HEK293 (cell line): ENCODE data around the gene BTF3L4.

Source experiments
- AEBP2 ChIP-seq: fragments of 450-650 bp; formaldehyde crosslinking; IDR thresholded peaks from 2 replicates; pipeline ENCODE4 v1.5.1; 2016; ENCODE audit warnings: missing biosample characterization, missing genetic modification characterization, borderline replicate concordance
- ATF2 ChIP-seq: fragments of 450-650 bp; formaldehyde crosslinking; IDR thresholded peaks from 2 replicates; pipeline ENCODE4 v1.5.1; 2016; ENCODE audit warnings: missing biosample characterization, missing genetic modification characterization, low read depth
- GLI2 ChIP-seq: fragments of 450-650 bp; formaldehyde crosslinking; IDR thresholded peaks from 2 replicates; pipeline ENCODE4; 2017; ENCODE audit warnings: missing biosample characterization, missing genetic modification characterization, low read depth, borderline replicate concordance
- HIC1 ChIP-seq: fragments of 450-650 bp; formaldehyde crosslinking; IDR thresholded peaks from 2 replicates; pipeline ENCODE4 v1.5.1; 2016; ENCODE audit warnings: missing biosample characterization, missing genetic modification characterization
- KLF7 ChIP-seq: fragments of 450-650 bp; formaldehyde crosslinking; IDR thresholded peaks from 2 replicates; pipeline ENCODE4 v1.5.1; 2016; ENCODE audit warnings: missing biosample characterization, missing genetic modification characterization, borderline replicate concordance
- SCRT1 ChIP-seq: fragments of 450-650 bp; formaldehyde crosslinking; IDR thresholded peaks from 2 replicates; pipeline ENCODE4 v1.5.1; 2016; ENCODE audit warnings: missing biosample characterization, missing genetic modification characterization, borderline replicate concordance
- ZBTB11 ChIP-seq: fragments of 450-650 bp; formaldehyde crosslinking; conservative IDR thresholded peaks from 2 replicates; pipeline ENCODE4 v1.5.1; 2016; ENCODE audit warnings: low read depth, missing biosample characterization, missing genetic modification characterization
- ZBTB21 ChIP-seq: fragments of 450-650 bp; formaldehyde crosslinking; IDR thresholded peaks from 2 replicates; pipeline ENCODE4 v1.5.1; 2017; ENCODE audit warnings: missing biosample characterization, missing genetic modification characterization
- ZEB2 ChIP-seq: fragments of 450-650 bp; formaldehyde crosslinking; IDR thresholded peaks from 2 replicates; pipeline ENCODE4 v1.5.1; 2016; ENCODE audit warnings: missing biosample characterization, missing genetic modification characterization
- ZFP37 ChIP-seq: fragments of 450-650 bp; formaldehyde crosslinking; IDR thresholded peaks from 2 replicates; pipeline ENCODE4 v1.5.1; 2016; ENCODE audit warnings: missing biosample characterization, missing genetic modification characterization
- ZNF16 ChIP-seq: fragments of 450-650 bp; formaldehyde crosslinking; IDR thresholded peaks from 2 replicates; pipeline ENCODE4 v1.5.1; 2016; ENCODE audit warnings: low read depth, missing biosample characterization, missing genetic modification characterization
- ZNF223 ChIP-seq: fragments of 450-650 bp; formaldehyde crosslinking; IDR thresholded peaks from 2 replicates; pipeline ENCODE4 v1.5.1; 2016; ENCODE audit warnings: missing biosample characterization, missing genetic modification characterization
- ZNF292 ChIP-seq: fragments of 450-650 bp; formaldehyde crosslinking; IDR thresholded peaks from 2 replicates; pipeline ENCODE4 v1.5.1; 2016; ENCODE audit warnings: low read depth, missing biosample characterization, missing genetic modification characterization, borderline replicate concordance
- ZNF335 ChIP-seq: fragments of 450-650 bp; formaldehyde crosslinking; conservative IDR thresholded peaks from 2 replicates; pipeline ENCODE4 v1.5.1; 2016; ENCODE audit warnings: missing biosample characterization, missing genetic modification characterization
- ZNF354C ChIP-seq: fragments of 450-650 bp; formaldehyde crosslinking; IDR thresholded peaks from 2 replicates; pipeline ENCODE4 v1.5.1; 2016; ENCODE audit warnings: missing biosample characterization, missing genetic modification characterization, low read depth, borderline replicate concordance
- ZNF366 ChIP-seq: fragments of 450-650 bp; formaldehyde crosslinking; conservative IDR thresholded peaks from 2 replicates; pipeline ENCODE4 v1.5.1; 2016; ENCODE audit warnings: missing biosample characterization, missing genetic modification characterization
- ZNF426 ChIP-seq: fragments of 450-650 bp; formaldehyde crosslinking; IDR thresholded peaks from 2 replicates; pipeline ENCODE4 v1.5.1; 2017; ENCODE audit warnings: missing biosample characterization, missing genetic modification characterization, mild to moderate bottlenecking, inconsistent platforms, moderate library complexity
- ZNF510 ChIP-seq: fragments of 450-650 bp; formaldehyde crosslinking; IDR thresholded peaks from 2 replicates; pipeline ENCODE4 v1.5.1; 2018; ENCODE audit warnings: mild to moderate bottlenecking, missing genetic modification characterization, missing biosample characterization; ENCODE audit not compliant: insufficient replicate concordance
- ZNF514 ChIP-seq: fragments of 450-650 bp; formaldehyde crosslinking; IDR thresholded peaks from 2 replicates; pipeline ENCODE4 v1.5.1; 2016; ENCODE audit warnings: missing biosample characterization, missing genetic modification characterization
- ZNF549 ChIP-seq: fragments of 450-650 bp; IDR thresholded peaks from 2 replicates; pipeline ENCODE4 v1.5.1; 2018; ENCODE audit warnings: missing biosample characterization, missing genetic modification characterization, mild to moderate bottlenecking, inconsistent platforms, moderate library complexity
- ZNF558 ChIP-seq: fragments of 450-650 bp; formaldehyde crosslinking; IDR thresholded peaks from 2 replicates; pipeline ENCODE4 v1.5.1; 2016; ENCODE audit warnings: missing biosample characterization, missing genetic modification characterization
- ZNF560 ChIP-seq: fragments of 450-650 bp; formaldehyde crosslinking; IDR thresholded peaks from 2 replicates; pipeline ENCODE4 v1.5.1; 2017; ENCODE audit warnings: missing biosample characterization, missing genetic modification characterization, borderline replicate concordance
- ZNF580 ChIP-seq: fragments of 450-650 bp; formaldehyde crosslinking; IDR thresholded peaks from 2 replicates; pipeline ENCODE4 v1.5.1; 2016; ENCODE audit warnings: missing biosample characterization, missing genetic modification characterization
- ZNF600 ChIP-seq: fragments of 450-650 bp; formaldehyde crosslinking; IDR thresholded peaks from 2 replicates; pipeline ENCODE4 v1.5.1; 2016; ENCODE audit warnings: missing biosample characterization, missing genetic modification characterization
- ZNF623 ChIP-seq: fragments of 450-650 bp; formaldehyde crosslinking; IDR thresholded peaks from 2 replicates; pipeline ENCODE4 v1.5.1; 2016; ENCODE audit warnings: missing biosample characterization, missing genetic modification characterization
- ZNF654 ChIP-seq: fragments of 450-650 bp; formaldehyde crosslinking; IDR thresholded peaks from 2 replicates; pipeline ENCODE4 v1.5.1; 2016; ENCODE audit warnings: low read depth, missing biosample characterization, missing genetic modification characterization
- ZNF664 ChIP-seq: fragments of 450-650 bp; formaldehyde crosslinking; IDR thresholded peaks from 2 replicates; pipeline ENCODE4 v1.5.1; 2016; ENCODE audit warnings: missing biosample characterization, missing genetic modification characterization
- ZNF677 ChIP-seq: fragments of 450-650 bp; IDR thresholded peaks from 2 replicates; pipeline ENCODE4 v1.5.0; 2018; ENCODE audit warnings: missing biosample characterization, mild to moderate bottlenecking, missing genetic modification characterization, moderate library complexity
- ZNF704 ChIP-seq: fragments of 450-650 bp; formaldehyde crosslinking; IDR thresholded peaks from 2 replicates; pipeline ENCODE4 v1.5.1; 2016; ENCODE audit warnings: missing biosample characterization, missing genetic modification characterization
- ZXDB ChIP-seq: fragments of 450-650 bp; formaldehyde crosslinking; IDR thresholded peaks from 2 replicates; pipeline ENCODE4 v1.5.1; 2016; ENCODE audit warnings: missing biosample characterization, missing genetic modification characterization

Gene BTF3L4

GRCh38 chr1:52123622-52124021, 67.5 kb downstream of the BTF3L4 start (continued):
- TF ChIP-seq ZNF704 (0 out of 2 replicates have a peak, but pooled peaks have one; percentile 56), ZNF514 (tag by site-specific recombination) (0 out of 2 replicates have a peak, but pooled peaks have one; percentile 59), ZNF335 (tag by site-specific recombination) (no peak), ZNF223 (tag by site-specific recombination) (0 out of 2 replicates have a peak, but pooled peaks have one; percentile 38), ZNF292 (tag by site-specific recombination) (peak; percentile 84), ZNF510 (peak; percentile 87), ZNF654 (peak; percentile 46), ZBTB21 (tag by site-specific recombination) (peak; percentile 47; the same call in 1 of the 2 replicates), ZNF623 (tag by site-specific recombination) (peak; percentile 85), AEBP2 (tag by site-specific recombination) (peak; percentile 81; the same call in 1 of the 2 replicates), ZNF664 (tag by site-specific recombination) (peak; percentile 85), SCRT1 (tag by site-specific recombination) (no peak), ZNF560 (tag by site-specific recombination) (peak; percentile 78; the same call in 1 of the 2 replicates), ZNF558 (tag by site-specific recombination) (peak; percentile 83), ZFP37 (tag by site-specific recombination) (peak; percentile 56; the same call in 1 of the 2 replicates), ZNF426 (tag by site-specific recombination) (peak; percentile 92), HIC1 (tag by site-specific recombination) (no peak), ATF2 (no peak), ZNF354C (tag by site-specific recombination) (peak; percentile 85; the same call in 1 of the 2 replicates), KLF7 (tag by site-specific recombination) (peak; percentile 66; the same call in 1 of the 2 replicates), ZEB2 (tag by site-specific recombination) (0 out of 2 replicates have a peak, but pooled peaks have one; percentile 23), ZNF549 (tag by site-specific recombination) (no peak), ZNF677 (tag by site-specific recombination) (no peak), ZNF580 (tag by site-specific recombination) (peak; percentile 58; the same call in 1 of the 2 replicates), ZNF366 (0 out of 2 replicates have a peak, but pooled peaks have one; percentile 15), ZBTB11 (tag by site-specific recombination) (peak; percentile 85), ZNF600 (tag by site-specific recombination) (no peak), ZNF16 (tag by site-specific recombination) (no peak), ZXDB (tag by site-specific recombination) (peak; percentile 74), GLI2 (tag by site-specific recombination) (peak; percentile 42; the same call in 1 of the 2 replicates)
